GM12864 (cell line): ENCODE results near the gene SLC24A1.

ENCODE experiments used
- DNase-seq: peaks from one replicate; pipeline ENCODE4 v3.0.0-alpha.2; 2011; ENCODE audit warnings: low read depth
- H3K4me3 ChIP-seq: 2 replicates; pipeline ENCODE4 v1.5.1; 2011; ENCODE audit warnings: mild to moderate bottlenecking, low read depth, low read length, control low read depth
- TF ChIP-seq, protein P1 (sequence below): IDR thresholded peaks from 2 replicates; pipeline ENCODE4 v1.5.1; 2011; ENCODE audit warnings: low read depth, mild to moderate bottlenecking, moderate library complexity, low read length, control low read depth, inconsistent platforms; ENCODE audit errors: missing control alignments

Gene SLC24A1

GRCh38 chr15:65631503-65631902 is 9.8 kb downstream of the SLC24A1 start:
- TF ChIP-seq, protein P1, sequence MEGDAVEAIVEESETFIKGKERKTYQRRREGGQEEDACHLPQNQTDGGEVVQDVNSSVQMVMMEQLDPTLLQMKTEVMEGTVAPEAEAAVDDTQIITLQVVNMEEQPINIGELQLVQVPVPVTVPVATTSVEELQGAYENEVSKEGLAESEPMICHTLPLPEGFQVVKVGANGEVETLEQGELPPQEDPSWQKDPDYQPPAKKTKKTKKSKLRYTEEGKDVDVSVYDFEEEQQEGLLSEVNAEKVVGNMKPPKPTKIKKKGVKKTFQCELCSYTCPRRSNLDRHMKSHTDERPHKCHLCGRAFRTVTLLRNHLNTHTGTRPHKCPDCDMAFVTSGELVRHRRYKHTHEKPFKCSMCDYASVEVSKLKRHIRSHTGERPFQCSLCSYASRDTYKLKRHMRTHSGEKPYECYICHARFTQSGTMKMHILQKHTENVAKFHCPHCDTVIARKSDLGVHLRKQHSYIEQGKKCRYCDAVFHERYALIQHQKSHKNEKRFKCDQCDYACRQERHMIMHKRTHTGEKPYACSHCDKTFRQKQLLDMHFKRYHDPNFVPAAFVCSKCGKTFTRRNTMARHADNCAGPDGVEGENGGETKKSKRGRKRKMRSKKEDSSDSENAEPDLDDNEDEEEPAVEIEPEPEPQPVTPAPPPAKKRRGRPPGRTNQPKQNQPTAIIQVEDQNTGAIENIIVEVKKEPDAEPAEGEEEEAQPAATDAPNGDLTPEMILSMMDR, result no peak
- DNase-seq, result no peak
- no peak overlapping the region; the same call in 1 of the 2 replicates for H3K4me3 ChIP-seq

DNA sequence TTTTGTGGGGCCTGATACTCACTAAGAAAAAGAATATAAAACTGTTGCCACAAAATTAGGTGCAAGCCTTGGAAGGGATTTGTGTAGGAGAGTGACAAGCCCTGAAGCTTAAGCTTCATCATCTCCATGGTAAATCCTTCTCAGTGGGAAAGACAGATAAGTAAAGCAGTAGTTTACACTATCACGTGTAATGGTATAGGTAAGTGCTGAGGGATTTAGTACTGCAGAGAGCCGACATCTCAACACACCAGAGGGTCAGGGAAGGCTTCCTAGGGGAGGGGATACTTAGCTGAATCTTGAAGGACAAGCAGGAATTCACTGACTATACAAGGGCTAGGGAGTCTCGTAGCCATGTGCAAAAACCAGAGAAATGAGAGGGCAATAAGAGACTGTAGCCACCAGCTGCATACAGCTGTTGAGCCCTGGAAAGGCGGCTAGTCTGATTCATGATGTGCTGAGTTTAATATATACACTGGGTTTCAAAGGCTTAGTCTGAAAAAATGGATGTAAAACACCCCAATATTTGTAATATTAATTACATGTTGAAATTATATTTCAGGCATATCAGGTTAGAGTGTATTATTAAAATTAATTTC is 11.1 kb downstream of the SLC24A1 start:
- no peak overlapping the region for H3K4me3 ChIP-seq
- TF ChIP-seq, protein P1, result no peak
- no peak for DNase-seq

DNA sequence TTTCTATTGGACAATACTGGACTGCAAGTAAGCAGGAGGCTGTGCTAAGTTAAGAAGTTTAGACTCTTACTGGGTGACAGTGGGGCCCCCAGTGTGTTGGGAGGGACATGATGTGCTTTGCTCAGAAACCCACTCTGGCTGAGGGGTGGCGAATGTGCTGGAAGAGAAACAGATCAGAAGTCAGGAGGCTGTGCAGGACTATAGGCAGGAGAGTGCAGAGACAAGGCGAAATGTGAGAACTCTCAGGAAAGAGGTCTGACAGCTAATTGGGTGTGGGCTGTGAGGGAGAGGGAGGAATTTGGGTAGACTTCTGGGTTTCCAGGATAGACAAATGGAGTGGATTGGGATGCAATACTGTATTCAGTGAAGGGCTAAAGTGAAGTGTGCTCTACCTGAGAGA is 12.0 kb downstream of the SLC24A1 start:
- H3K4me3 ChIP-seq, result no peak overlapping the region
- TF ChIP-seq, protein P1, result no peak
- DNase-seq, result no peak

GRCh38 chr15:65634356-65634755 is 12.6 kb downstream of the SLC24A1 start:
- TF ChIP-seq, protein P1, result no peak
- DNase-seq, result no peak
- no peak overlapping the region for H3K4me3 ChIP-seq

- no peak overlapping the region for H3K4me3 ChIP-seq
- TF ChIP-seq, protein P1, result no peak
- DNase-seq, result no peak
Observed at GRCh38 chr15:65638109-65638508, 16.4 kb downstream of the SLC24A1 start.

DNA sequence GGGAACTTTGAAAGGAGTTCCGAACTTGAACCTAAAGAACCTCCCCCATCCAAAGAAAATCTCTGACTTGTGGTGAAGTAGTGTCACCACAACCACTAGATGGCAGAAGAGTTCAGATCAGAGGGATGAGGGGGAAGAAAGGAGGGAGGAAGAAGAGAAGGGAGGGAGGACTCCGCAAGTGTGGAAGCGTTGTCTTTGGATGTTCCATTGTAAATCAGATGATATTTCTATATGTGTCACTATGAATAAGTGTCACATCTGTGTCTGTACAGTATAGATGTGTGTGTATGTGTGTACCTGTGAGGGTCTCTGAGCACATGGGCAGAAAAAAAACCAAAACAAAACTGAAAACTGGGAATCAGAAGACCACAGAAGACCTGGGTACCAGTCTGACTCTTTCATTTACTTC is 16.9 kb downstream of the SLC24A1 start:
- TF ChIP-seq, protein P1, result peak; percentile 76
- no peak overlapping the region for H3K4me3 ChIP-seq
- DNase-seq, result peak; percentile 41

- no peak for DNase-seq
- no peak overlapping the region for H3K4me3 ChIP-seq
- TF ChIP-seq, protein P1, result no peak
Observed at GRCh38 chr15:65639509-65639908, 17.8 kb downstream of the SLC24A1 start.
